Adipose tissue (tissue), 3 donors: ENCODE results near the gene RFX4. TPM values are rescaled to one million over a fixed set of nuclear protein-coding genes. Genes with fewer than 3 reads are reported as not detected.
"Not testable (repeated sequence)": the region's sequence is repeated elsewhere in the genome, so short reads cannot be mapped to it uniquely, and the experiment has no call there.

ENCODE experiments used
- H3K27ac ChIP-seq: one replicate; pipeline ENCODE4 v1.5.1; 2013; ENCODE audit warnings: low read depth, low read length
- WGBS, 3 donors: extraction: QIAGEN DNeasy Blood & Tissue Kit; methylation state at CpG; one replicate each; pipeline ENCODE4 v1.1.7; 2013; 5-methylcytosine and 5-hydroxymethylcytosine counted together
- polyA plus RNA-seq, 3 donors: library from polyadenylated mRNA; stranded (reverse); fragments of 200-250 nt; gene quantifications; one replicate each; pipeline ENCODE4 v1.2.3, GENCODE V29; 2013
- donor health status: healthy with polysubstance abuse.
- donor health status: Bipolar disorder and iron deficiency.
- donor health status: healthy.

Gene RFX4
- polyA plus RNA-seq, 3 donors, result 0.13 to 0.14 TPM; not detected in 1

DNA sequence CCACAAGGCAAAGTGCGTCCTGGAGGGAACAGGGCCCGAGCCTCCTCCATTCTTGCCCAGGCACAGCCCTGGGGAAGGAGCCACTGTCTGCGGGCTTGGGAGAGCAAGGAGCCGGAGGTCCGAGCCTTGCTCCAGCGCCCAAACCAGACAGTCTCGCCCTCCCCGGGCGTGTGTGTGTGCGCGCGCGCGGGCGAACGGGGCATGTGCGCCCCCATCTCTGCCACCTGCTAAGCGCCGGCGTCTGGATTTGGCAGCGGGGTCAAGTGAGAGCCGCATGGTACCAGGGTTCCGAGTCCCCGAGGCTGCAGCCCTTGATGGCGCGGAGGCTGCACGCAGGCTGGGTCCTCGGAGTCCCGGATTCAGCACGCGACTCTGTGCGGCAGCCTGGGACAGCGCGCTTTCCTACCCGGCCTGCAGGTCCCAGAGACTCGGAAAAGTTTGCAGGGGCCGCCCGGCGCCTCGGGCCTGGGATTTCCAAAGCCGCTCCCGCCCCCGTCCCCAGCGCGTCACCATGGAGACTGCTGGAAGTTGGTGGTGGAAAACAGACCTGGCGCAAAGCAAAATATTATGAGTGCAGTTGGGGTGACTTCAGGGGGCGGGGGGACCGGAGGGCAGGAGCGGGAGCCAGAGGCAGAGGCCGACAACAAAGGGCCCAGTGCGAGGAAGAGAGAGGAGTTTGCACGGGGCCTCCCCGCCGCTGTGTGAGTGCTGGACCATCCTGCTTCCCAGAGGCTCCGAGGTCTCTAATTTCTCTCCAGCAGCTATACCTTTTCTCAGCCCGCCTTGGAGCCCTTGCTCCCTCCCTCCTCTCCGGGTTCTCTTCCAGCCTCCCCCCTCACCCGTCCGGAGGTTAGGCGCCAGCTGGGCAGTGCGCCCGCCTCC, 4.2 kb downstream of the RFX4 start:
- 2 to 3% (median 2%) methylated on average over 62 of the region's 62 CpGs for WGBS, 3 donors
- no peak overlapping the region for H3K27ac ChIP-seq

DNA sequence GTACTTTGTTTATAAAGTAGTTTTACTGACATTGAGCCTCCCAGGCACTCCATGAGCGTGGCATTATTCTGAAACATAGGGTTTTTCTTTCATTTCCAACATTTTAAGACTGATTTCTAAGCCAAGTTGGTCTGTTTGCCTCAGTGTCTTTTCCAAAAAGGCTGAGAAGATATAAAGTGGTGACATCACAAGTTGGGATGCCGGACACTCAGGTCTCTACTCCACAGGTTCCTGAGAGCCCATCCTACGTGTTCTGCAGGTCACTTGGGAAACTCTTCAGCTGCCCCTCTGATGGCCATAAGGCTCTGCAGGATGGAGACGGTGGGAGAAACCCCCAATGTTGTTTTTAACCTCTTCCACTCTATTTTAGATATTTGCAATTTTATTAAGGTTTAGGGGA, 6.0 kb downstream of the RFX4 start:
- H3K27ac ChIP-seq, result no peak overlapping the region
- 35 to 42% (median 42%) methylated on average over 4 of the region's 4 CpGs for WGBS, 3 donors

DNA sequence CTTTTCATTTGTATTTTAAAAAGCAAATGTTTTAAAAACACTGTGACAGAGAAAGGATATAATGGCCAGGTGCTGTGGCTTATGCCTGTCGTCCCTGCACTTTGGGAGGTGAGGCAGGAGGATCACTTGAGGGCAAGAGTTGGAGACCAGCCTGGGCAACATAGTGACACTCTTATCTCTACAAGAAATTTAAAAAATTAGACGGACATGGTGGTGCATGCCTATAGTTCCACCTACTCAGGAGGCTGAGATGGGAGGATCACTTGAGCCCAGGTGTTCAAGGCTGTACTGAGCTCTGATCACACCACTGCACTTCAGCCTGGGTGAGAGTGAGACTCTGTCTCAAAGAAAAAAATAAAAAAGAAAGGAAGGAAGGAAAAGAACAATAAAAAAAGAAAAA, 7.8 kb downstream of the RFX4 start:
- 44 to 60% (median 57%) methylated on average over 2 of the region's 2 CpGs for WGBS, 3 donors
- no peak overlapping the region for H3K27ac ChIP-seq

DNA sequence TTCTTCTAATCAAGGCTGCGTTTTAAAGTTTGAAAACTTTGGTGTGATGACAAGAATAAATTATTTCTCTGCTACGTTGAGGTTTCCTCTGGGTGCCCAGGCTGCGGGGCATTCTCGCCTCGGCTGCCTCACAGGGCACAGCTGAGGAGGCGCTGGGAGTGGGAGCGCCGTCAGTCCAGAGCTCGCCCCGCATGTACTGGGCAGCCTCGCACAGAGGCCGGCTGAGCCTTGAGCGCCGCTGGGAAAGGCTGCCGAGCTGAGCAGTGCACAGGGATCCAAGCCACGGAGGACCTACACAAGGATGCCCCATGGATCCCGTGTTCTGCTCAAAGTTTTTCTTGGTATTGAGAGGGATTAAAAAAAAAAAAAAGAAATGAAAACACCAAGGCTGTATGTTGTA, 11.6 kb downstream of the RFX4 start:
- 23 to 33% (median 31%) methylated on average over 17 of the region's 17 CpGs for WGBS, 3 donors
- H3K27ac ChIP-seq, result no peak overlapping the region

DNA sequence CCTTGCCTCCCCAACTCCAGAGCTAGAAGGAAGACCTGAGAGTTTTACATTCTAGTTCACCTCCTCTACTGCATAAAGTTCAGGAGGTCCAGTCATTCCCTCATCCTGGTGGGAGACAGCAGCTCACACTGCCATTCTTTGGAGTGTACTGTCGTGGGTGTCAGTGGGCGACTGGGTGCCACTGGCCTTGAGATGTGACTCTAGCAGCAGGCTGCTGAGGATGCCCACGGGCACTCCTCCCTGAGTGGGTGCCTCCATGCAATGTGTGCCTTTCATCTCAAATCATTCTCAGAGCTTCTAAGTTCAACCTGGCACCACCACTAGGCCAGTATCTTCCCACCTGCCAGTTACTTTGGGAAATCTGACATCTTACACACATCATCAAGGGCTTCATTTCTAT, 12.5 kb downstream of the RFX4 start:
- 83 to 90% (median 89%) methylated on average over 3 of the region's 3 CpGs for WGBS, 3 donors

DNA sequence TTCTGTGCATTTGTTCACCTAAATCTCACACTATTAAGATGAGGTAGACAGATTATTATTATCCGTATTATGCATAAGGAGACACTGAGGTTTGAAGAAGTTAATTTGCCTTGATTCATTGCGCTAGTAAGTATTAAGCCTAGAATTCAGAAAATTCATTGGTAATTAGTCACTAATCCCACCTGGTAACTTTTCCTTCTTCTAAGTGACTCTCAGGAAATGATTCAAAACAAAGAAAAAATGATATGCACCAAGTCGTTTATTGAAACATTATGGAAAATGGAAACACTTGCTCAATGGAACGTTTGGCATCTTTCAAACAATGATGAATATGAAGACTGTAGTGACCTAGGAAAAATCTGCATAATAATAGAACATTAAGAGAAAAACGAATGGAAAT, 15.2 kb downstream of the RFX4 start:
- 55 to 57% (median 57%) methylated on average over 5 of the region's 5 CpGs for WGBS, 3 donors

More for the DNA sequence above, 12.5 kb downstream of the RFX4 start:
- H3K27ac ChIP-seq, result no peak overlapping the region

DNA sequence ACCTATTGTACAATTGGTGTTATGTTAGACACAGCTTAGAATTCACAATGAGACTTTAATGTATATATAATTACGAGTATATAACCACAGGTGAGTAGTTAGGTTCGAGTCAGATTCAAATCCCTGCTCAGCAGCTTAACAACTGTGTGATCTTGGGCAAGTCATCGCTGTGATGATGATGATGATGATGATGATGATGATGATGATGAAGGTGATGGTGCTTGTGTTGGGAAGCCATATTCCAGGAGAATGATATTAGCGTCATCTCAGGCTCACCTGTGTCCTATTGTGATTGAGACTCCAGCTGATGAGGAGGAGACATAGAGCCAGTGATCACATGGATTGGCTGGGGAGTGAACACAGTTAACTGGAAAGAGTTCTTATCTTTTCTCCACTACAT, 16.5 kb downstream of the RFX4 start:
- WGBS, 3 donors, result 74 to 91% (median 89%) methylated on average over 4 of the region's 4 CpGs
- no peak overlapping the region for H3K27ac ChIP-seq

More for the DNA sequence above, 15.2 kb downstream of the RFX4 start:
- no peak overlapping the region for H3K27ac ChIP-seq

DNA sequence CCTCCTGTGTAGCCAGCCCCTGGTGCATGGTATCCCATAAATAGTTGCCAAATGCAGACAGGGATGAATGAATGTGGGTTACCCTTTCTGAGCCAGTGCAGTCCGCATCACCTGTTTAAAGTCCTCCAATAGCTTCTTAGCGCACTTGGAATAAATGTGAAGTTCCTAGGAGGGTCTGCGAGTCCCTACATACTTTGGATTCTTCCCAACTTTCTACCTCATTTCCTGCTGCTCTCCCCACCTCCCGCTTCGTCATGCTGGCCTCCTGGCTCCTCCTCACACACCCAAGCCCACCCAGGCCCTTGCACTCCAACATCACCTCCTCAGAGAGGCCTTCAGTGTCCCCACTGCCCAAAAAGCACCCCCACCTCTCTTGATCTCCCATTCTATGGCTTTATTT, 17.7 kb downstream of the RFX4 start:
- 66 to 82% (median 69%) methylated on average over 5 of the region's 5 CpGs for WGBS, 3 donors
- H3K27ac ChIP-seq, result no peak overlapping the region

DNA sequence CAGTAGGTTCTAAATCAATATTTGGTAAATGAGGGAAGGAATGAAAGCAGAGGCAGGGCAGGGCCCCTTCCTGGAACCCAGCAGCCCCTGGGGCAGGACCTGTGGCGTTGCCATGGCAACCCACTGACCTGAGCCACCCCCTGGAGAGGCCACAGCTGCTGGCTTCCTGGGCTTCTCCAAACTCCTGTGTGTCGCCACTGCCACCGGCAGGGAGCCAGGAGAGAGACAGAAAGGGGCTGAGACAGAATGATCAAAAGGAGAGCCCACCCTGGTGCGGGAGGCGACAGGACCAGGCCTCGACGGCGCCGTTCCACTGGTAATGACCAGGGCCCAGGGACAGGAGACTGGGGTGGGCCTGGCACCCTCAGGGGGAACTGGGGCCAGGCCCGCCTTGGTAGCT, 18.2 kb downstream of the RFX4 start:
- WGBS, 3 donors, result 71 to 80% (median 76%) methylated on average over 10 of the region's 10 CpGs
- no peak overlapping the region for H3K27ac ChIP-seq

DNA sequence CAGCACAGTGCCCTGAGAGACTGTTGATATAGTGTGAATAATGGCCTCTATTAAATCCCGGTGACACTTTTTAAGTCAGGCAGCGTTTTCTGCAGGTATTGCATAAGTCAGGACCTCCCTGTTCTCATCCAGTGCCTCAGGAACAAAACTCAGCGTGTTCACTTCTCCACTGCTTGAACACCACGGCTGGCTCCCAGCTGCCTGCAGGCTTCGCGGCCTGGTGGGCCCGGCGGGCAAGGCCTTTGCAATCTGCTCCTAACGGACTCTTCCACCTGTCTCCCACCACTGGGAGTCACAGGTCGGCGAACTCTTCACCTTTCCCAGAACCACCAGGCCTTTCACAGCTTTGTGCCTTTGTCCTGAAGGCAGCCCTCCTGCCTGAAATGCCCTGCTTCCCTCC, 18.7 kb downstream of the RFX4 start:
- H3K27ac ChIP-seq, result no peak overlapping the region
- WGBS, 3 donors, result 65 to 91% (median 85%) methylated on average over 11 of the region's 11 CpGs

DNA sequence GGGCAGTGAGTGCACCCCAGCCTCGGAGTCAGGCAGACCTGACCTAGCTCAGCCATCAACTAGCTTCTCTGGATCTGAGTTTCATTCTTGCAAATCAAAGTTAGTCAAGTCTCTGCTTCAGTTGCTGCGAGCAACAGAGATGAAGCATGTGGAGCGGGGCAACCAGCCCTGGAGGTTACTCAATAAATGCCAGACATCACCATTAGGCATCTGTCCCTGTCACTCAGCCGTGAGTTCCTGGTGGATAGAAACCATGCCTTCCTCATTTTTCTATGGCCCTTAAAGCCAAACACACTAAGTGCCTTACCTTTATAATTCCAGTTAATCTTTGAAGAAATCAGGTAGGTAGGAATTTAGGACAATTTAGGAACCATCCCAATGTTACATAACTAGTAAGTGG, 19.3 kb downstream of the RFX4 start:
- no peak overlapping the region for H3K27ac ChIP-seq
- WGBS, 3 donors, result 79 to 86% (median 82%) methylated on average over 4 of the region's 4 CpGs

DNA sequence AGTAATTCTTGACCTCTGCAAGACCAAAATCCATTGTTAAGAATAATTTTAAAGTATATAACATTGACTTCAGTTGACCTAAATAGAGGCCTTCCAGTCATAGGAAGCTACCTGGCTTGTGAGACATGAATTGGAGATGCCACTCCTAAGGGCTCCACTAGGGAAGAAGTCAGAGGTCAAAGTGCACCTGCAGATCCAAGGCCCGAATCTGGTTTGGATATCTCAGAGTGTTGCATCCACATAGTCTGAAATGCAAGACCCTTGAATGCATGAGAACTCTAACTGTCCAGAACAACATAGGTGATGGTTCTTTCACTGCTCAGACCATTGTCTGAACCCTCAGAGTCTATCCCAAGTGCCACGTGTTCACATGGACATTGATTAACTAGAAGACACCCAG, 22.4 kb downstream of the RFX4 start:
- no peak overlapping the region for H3K27ac ChIP-seq
- 59 to 71% (median 60%) methylated on average over 2 of the region's 2 CpGs for WGBS, 3 donors

DNA sequence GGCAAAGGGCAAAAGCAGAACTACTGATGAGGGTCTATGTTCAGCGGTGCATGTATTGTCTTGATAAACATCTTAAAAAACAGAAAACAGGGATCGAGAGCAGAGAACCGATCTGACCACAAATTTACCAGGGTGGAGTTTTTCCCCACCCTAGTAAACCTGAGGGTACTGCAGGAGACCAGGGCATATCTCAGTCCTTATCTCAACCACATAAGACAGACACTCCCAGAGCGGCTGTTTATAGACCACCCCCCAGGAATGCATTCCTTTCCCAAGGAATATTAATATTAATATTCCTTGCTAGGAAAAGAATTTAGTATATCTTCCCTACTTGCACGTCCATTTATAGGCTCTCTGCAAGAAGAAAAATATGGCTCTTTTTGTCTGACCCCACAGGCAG, 37.8 kb downstream of the RFX4 start:
- WGBS, 3 donors, result 87 to 95% (median 93%) methylated on average over 5 of the region's 5 CpGs

DNA sequence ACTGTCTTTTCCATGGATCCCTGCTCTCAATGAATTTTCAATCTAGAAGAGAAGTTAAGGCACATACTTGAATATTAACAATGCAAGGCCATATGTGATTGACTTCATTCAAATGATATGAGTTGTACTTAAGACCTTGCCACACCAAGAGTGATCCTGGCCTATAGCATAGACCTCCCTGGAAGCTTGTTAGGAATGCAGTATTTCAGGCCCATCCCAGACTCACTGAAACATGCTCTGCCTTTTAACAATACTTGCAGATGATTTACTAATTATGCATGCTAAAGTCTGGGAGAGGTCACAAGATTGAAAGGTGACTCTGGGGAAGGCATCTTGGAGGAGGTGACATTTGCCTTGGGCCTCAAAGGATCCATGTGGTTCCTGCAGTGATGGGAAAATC, 43.2 kb downstream of the RFX4 start:
- H3K27ac ChIP-seq, result no peak overlapping the region

More for the DNA sequence above, 37.8 kb downstream of the RFX4 start:
- H3K27ac ChIP-seq, result not testable (repeated sequence)

DNA sequence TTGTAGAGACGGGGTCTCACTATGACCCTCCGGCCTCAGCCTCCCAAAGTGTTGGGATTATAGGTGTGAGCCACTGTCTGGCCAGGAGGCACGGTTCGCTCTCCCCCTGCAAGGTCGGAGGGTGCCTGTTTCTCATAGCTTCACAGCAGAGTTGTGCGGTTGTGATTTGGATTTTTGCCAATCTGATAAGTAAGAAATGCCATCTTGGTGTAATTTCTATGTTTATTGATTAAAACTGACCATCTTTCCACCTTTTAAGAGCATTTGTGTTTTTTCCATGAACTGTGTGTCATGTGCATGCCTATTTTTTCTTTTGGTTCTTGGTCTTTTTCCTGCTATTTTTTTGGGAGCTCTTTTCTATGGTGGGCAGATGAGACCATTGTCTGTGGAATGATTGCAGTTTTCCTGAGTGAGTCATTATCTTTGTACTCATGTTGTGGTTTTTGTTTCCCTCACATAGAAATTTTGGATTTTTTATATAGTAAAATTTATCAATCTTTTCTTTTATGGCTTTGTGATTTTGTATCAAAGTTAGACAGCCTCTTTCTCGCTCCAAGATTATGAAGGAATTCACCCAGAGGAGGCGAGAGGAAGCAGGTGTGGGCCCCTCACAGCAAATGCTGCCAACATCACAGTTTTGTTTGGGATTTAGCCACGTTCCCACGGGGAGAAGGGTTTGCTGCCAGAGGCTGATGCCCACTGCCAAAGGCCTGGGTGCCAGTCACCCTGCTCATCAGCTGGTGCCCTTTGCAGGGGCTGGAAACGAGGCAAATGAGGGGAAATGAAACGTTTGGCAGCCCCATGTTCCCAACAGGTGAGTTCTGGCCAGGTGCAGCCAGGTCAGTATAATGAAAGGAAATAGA, 47.2 kb downstream of the RFX4 start:
- 41 to 55% (median 55%) methylated on average over 12 of the region's 12 CpGs for WGBS, 3 donors

DNA sequence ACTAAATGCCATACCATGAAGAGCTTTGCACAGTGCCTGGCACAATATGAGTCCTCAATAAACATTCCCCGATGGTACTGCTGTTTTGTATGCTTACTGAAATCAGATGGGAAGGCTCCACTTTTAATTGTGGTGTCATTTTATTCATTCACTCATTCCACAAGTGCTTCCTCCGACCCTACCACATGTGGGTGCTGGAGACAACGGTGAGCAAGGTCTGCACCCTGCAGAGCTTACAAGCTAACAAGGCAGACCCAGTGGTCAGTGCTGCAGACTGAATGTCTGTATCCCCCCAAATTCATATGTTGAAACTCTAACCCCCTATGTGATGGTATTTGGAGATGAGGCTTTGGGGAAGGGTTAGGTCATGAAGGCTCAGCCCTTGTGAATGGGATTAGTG, 48.3 kb downstream of the RFX4 start:
- 65 to 83% (median 77%) methylated on average over 3 of the region's 3 CpGs for WGBS, 3 donors
- no peak overlapping the region for H3K27ac ChIP-seq

More for the DNA sequence above, 47.2 kb downstream of the RFX4 start:
- H3K27ac ChIP-seq, result no peak overlapping the region

DNA sequence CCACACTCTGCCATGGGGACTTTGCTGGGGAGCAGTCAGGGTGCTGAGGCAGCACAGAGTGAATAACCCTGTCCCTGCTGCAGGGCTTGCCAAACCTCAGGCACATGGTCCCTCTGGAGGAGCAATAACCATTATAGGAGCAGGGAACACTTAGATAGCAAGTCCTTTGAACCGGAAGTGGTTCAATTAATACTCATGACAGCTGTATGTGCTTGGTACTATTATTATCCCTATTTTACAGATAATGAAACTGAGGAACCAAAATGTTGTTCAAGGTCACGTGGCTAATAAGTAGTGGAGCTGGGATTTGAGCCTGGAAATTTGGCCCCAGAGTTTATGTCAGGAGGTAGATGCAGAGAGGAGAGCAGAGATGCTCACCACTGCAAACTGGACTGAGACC, 49.0 kb downstream of the RFX4 start:
- WGBS, 3 donors, result 51 to 75% (median 74%) methylated on average over 2 of the region's 2 CpGs
- H3K27ac ChIP-seq, result no peak overlapping the region

DNA sequence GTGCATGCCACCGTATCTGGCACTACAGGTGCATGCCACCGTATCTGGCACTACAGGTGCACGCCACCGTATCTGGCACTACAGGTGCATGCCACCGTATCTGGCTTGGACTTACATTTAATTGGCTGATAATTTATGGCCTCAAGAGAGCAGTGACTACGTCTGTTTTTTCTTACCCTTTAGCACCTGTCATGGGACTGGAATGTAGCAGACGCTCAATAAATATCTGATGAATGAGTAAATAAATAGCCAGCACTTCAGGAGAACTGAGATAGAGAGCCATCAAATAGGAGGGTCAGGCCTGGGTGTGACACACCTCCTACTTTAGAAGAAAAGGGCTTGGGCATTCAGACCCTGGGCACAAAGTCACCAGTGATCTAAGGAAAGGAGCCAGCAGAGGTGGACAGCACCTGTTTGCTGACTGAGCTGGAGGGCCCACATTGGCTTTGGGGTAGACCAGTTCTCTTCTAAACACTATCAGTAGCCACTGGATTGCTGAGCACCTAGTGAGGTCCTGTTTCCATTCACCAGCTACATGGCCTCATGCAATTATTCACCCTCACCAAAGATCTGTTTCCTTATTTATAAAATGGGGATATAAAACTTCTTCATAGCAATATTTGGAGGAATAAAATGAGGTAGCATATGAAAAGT, 50.1 kb downstream of the RFX4 start:
- 37 to 82% (median 75%) methylated on average over 7 of the region's 7 CpGs for WGBS, 3 donors
- H3K27ac ChIP-seq, result no peak overlapping the region

DNA sequence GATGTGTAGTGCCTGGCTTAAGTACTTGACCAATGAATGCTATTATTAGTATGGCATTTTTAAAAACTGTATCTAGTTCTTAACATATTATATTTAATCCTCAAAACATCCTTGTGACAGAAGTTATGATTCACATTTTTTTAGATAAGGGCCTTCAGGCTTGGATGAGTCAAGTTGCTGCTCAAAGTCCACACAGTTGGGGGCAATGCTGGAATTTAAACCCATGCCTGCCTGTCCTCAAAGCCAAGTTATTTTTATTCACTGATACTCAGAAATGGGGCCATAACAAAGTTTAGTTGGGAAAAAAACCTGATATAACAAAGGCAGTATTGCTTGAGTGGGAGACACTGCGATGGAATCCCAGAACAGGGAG, 50.6 kb downstream of the RFX4 start:
- H3K27ac ChIP-seq, result no peak overlapping the region
- WGBS, 3 donors, result 71 to 100% (median 94%) methylated on average over 1 of the region's 1 CpG
